ENCODE data around the gene TESK2.
"Not testable (repeated sequence)": the region's sequence is repeated elsewhere in the genome, so short reads cannot be mapped to it uniquely, and the experiment has no call there.

The TESK2 gene

DNA sequence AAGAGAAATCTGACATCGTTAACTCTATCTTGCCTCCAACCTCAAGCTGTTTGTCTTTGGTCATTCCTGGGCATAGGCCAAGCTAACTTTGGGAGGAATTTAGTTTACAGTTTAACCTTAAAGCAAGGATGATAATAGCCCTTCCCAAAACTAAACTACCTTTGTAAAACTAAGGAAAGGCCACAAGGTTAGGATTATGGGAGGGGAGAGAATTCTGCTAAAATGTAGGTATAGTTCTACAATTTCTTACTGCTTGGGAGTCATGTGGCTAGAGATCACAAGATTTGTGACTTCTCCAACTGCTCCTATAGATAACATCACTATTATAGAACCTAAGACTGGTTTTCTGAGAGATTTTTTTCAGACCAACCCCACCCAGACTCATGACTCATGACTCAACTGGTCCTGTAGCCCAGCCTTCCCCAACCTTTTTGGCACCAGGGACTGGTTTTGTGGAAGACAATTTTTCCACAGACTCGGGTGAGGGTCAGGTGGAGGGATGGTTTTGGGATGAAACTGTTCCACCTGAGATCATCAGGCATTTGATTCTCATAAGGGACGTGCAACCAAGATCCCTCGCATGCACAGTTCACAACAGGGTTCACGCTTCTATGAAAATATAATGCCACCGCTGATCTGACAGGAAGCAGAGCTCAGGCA, 80.0 kb downstream of the TESK2 start:
- no peak for DNase-seq

DNA sequence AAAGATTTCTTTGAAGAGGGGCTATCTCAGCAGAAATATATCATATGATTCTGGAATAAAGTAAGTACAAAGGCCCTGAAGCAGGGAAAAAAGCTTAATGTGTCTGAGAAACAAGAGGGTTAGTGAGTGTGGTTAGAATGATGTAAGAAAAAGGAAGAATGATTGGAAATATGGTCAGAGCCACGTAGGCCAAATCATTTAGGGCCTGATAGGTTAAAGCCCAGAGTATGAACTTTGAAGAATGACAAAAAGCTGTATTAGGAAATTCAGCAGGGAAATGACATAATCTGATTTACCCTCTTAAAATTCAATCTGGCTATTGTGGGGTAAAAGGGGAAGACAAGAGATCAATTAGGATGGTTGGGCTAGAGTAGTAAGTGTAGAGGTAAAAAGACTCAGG, 81.7 kb downstream of the TESK2 start:
- DNase-seq, result no peak

DNA sequence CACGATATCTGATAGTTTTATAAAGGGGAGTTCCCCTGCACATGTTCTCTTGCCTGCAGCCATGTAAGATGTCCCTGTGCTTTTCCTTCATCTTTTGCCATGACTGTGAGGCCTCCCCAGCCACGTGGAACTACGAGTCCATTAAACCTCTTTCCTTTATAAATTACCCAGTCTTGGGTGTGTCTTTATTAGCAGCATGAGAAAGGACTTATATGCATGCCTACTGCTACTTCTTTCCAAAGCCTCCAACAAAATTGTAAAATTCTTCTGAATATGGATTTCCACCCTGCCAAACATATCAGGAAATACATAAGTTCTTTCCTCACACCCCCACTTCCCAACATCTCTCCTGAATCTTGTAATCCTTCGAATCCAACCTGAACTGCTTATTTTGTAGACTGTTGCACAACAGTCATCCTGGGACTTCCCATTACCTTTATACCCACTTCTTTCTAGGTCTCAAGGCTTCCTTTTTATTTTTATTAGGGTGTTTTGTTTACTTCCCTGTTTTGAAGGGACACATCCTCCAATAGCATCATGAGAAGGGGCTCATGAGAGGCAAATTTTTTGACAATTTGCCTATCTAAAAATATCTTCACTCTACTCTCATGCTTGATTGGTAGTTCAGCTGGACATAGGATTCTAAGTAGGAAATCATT, 83.2 kb downstream of the TESK2 start:
- DNase-seq, result no peak

DNA sequence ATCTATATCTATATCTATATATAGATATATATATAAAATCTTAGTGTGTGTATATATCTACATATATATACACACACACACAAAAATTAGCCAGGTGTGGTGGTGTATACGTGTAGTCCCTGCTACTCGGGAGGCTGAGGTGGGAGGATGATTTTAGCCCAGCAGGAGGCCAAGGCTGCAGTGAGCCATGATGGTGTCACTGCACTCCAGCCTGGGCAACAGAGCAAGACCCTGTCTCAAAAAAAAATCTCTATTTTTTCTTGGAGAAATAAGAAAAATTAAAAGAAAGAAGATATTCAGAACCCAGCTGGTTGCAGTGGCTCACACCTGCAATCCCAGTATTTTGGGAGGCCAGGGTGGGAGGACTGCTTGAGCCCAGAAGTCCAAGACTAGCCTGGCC, 85.3 kb downstream of the TESK2 start:
- no peak for DNase-seq

DNA sequence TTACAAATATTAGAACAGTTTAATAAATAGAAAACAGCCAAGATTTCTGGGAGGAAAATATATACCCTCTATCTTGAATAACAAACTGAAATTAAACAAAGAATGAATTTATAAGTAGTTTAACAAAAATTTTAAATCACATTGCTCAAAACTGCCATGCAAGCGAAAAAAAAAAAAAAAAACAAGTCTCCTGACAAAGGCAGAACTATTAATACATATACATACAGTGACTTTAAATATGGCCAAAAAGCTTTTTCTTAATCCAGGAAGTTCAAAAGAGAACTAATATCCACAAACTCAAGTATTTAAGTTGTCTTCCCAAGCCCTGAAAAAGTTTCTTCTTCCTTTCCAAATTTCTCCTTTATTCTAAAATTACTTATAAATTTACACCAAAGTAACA, 87.2 kb downstream of the TESK2 start:
- DNase-seq, result no peak

DNA sequence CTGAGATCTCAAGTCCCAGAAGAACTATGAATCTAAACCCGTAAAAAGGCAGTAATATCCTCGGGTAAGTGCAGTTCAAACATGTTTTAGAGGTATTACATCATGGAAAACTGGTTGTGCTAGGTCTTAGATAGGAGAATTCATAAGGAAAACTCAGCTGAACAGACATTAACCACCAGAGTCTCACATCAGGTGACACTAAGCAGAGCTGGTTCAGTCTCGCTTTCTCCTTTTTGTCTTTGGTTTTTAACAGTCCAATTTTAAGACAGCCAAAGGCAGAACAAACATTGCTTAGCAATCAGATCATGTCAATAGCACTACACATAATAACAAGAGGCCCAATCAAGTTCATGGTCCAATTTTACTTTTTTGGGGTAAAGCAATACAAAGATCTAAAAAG, 87.7 kb downstream of the TESK2 start:
- no peak for DNase-seq

DNA sequence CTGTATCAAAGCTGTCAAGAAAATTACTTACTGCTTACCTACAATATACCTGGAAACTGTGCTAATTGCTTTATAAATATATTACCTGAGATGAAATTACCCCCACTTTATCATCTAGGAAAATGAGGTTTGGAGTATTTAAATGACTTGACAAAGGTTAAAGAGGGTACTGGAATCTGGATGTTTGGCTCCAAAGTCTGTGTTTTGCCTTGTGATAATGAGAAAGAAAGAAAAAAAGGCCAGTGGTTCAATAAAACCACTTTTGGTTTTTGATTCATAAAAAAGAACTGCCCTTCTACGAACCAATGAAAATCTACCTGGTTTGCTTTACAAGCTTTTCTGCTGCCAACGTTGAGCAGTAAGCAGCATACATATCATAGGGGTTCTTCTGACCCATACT, 89.4 kb downstream of the TESK2 start:
- DNase-seq, result no peak

DNA sequence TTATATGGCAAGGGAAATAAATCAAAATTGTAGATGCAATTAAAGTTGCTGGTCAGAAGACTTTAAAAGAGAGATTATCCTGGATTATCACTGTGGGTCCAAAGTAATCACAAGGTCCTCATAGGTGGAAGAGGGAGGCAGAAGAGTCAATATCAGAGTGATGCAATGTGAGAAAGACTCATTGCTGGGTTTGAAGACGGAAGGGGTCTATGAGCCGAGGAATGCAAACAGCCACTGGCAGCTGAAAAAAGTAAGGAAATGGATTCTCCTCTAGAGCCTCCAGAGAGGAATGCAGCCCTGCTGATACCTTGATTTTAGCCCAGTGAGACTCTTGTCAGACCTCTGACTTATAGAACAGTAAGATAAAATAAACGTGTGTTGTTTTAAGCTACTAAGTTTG, 90.9 kb downstream of the TESK2 start:
- no peak for DNase-seq

DNA sequence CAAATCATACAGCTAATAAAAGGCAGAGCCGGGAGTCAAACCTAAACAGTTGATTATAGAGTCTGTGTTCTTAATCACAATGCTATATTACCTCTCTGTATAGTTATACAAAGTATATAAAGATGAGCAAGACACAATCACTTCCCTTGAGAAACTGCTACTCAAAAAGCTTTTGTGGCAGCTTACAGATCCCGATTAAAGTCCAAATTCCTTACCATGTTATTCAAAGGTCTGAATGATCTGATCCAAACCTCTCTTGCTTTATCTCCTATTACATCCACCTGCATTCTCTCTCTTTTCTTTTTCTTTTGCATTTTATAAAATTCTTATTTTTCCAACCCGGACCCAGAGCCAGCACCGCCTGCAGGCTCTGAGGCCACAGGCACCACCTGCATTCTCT, 93.7 kb downstream of the TESK2 start:
- no peak for DNase-seq

DNA sequence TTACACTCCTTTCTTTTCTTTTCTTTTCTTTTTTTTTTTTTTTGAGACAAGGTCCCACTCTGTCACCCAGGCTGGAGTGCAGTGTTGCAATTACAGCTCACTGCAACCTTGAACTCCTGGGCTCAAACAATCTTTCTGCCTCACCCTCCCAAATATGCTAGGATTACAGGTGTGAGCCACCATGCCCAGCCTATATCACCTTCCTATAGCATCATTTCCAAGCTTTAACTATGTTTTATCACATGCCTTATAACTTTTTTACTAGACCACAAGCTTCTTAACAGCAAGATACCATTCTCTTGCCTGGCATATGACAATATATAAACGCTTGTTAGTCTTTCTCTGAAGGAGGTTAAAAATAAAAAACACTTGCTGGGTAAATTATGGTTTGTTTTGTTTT, 95.4 kb downstream of the TESK2 start:
- no peak for DNase-seq

DNA sequence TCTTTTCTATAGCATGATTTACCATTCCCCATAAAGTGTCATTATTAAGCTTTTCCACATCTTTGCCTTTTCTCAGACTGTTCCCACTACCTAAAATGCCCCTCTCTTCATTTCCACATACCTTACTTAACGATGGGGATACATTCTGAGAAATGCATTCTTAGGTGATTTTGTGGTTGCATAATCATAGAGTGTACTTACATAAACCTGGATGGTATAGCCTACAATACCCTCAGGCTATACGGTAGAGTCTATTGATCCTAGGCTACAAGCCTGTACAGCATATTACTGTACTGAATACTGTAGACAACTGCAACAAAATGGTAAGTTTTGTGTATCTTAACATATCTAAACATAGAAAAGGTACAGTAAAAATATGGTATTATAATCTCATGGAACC, 95.9 kb downstream of the TESK2 start:
- DNase-seq, result no peak

DNA sequence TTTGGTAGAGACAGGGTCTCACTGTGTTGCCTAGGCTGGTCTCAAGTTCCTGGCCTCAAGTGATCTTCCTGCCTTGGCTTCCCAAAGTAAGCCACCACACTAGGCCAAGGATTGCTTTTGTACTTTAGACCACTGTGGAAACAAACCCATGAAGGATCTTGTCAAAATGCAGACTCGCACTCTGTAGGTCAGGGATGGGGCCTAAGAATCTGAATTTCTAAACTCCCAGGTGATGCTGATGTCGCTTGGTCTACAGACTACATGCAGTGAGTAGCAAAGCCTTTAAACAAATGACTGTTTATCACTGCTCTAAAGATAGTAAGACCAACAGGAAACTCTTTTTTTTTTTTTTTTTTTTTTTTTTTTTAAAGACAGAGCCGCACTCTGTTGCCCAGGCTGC, 96.6 kb downstream of the TESK2 start:
- no peak for DNase-seq

DNA sequence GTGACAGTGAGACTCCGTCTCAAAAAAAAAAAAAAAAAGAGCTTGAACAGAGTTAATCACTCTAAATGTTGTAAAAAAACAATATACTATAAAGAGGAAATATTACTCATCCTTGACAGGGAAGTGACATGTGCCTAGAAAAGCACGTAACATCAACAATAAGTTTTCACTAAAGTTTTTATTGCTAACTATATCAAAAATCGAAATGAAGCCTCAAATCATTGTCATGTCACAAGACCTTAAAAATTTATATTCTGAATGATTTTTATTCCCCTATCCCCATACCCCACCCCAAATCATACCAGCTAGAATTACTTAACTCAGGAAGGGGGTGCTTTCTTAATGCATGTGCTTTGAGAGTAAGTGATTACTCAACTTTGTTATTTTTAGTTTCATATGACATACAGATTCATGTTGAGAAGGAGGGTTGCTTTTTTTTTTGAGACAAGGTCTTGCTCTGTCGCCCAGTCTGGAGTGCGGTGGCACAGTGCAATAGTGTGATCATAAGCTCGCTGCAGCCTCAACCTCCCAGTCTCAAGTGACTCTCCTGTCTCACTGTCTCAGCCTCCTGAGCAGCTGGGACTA, 97.2 kb downstream of the TESK2 start:
- DNase-seq, result no peak

DNA sequence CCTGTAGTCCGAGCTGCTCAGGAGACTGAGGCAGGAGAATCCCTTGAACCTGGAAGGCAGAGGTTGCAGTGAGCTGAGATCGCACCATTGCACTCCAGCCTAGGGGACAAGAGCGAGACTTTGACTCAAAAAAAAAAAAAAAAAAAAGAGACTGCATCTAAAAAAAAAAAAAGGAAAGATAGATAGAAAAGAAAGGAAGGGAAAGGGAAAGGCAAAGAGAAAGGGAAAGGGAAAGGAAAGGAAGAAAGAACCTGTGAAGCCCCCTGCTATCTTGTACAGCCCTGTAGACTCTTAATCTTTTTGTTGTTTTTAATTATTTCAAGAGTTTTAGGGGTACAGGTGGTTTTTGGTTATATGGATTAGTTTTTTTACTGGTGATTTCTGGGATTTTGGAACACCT, 104.7 kb downstream of the TESK2 start:
- DNase-seq, result no peak

DNA sequence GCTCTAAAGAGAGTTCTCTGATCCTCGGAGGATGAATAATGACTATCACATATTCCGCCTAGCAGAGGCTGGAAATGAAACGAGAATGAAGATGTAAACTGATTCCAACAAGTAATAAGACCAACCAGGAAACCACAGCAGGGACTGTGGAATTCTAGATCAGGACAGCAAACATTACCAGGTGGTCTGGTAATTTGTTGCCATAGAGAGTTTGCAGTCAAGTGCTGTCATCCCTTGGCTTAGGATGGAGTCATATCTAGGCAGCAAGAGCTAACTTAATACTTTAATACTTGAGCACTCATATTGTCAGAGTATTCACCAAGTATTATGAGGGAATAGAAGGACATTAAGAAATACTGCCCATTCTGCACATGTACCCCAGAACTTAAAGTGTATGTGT, 105.7 kb downstream of the TESK2 start:
- DNase-seq, result no peak

DNA sequence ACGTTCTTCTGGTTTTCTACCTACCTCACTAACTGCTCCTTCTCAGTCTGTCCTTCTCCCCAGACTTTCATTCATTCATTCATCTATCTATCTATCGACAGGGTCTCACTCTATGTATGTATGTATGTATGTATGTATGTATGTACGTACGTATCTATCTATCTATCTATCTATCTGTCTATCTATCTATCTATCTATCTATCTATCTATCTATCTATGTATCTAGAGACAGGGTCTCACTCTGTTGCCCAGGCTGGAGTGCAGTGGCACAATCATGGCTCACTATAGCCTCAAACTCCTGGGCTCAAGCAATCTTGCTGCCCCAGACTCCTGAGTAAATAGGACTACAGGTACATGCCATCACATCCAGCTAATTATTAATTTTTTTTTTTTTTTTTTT, 106.8 kb downstream of the TESK2 start:
- DNase-seq, result not testable (repeated sequence)

DNA sequence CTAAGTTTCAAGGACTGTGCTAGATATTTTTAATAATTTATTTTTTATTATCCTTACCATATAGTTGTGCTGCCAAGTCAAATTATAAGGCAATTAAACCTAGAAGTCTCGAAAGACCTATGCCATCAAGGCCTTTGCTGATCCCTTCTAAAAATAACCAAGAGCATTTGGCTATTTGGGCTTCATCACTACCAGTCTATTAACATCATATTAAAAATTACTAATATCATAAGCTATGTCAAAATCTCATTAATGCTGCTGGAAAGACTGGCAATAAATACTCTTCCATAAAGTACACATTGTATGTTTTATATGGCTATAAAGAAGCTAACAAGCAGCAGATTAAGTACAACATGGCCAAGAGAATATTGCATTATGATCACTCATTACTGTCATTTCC, 107.8 kb downstream of the TESK2 start:
- DNase-seq, result no peak

DNA sequence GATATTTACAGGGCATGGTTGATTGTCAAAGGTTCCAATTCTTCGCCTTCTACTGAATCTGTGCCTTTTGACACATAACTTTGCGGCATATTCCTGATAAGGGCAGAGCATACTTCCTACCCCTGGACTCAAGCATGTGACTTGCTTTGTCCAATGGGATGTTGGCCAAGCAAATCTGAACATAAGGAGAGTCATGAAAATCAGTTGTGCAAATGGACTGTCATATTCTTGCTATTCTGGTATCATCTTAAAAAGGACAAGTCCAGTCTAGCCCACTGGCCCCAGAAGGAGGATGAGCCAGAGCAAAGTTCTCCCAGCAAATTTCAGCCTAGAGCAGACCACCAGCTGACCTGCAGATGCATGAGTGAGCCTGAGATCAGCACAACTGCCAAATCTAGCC, 109.7 kb downstream of the TESK2 start:
- no peak for DNase-seq

DNA sequence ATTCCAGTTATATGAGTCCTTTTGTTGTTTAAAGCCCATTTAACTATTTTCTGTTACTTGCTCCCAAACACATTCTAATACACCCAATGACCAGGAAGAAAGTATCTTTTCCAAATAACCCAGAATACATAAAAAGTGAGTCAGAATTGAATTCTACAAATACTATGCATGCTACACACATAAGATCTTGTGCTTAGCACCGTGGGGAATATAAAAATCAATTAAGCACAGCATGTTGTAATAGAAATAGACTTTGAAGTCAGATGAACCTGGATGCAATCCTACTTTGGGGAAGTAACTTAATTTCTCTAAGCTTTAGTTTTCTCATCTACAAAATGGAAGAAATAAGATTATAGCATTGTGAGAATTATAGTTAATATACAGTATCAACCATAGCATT, 110.2 kb downstream of the TESK2 start:
- DNase-seq, result no peak

DNA sequence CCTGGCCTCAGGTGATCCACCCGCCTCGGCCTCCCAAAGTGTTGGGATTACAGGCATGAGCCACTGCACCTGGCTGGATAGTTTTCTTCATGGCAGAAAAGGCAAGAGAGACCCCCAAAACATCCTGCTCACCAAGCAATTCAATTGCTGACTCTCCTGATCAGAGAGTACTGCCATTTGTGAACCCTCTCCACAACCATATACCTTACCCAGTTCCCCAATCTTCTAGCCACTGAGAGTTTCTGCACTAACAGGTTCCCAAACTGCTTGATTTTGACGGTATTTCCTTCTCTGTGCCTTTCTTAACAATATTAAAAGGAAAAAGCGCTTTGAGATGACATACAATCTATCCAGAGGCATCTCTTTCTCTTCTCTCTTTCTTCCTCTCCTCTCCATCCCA, 110.8 kb downstream of the TESK2 start:
- DNase-seq, result no peak

DNA sequence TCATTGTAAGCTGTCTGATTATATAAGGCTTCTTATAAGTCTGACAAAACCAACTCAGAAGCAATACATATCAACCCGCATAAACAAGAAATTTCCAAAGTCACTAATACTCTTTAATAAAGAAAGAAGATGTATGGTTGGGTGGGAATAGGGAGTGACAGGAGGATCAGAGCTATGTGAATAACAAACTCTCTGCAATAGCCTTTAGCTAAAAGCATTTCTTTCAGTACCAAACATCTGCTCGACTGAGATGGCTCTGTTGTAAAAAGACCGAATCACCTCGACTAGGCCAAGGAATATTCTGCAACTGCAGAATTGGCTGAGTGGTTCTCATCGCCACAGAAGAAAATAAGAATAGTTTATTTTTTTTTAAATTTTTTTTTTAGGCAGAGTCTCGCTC, 111.4 kb downstream of the TESK2 start:
- DNase-seq, result no peak

DNA sequence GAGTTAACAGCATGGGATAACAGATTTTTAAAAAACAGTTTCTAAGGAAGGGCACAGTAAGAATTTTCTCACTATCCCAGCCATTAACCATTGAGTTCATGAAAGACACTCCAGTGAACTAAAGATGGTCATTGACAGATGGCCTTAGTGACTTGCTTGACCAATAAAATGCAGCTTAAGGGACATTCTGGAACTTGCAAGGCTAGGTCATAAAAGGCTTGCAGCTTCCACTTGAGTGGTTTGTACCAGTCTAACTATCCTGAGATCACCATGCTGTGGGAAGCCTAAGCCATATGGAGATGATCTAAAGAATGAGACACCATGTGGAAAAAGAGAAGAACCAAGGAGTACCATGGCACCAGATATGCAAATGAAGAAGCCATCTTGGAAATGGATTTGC, 112.8 kb downstream of the TESK2 start:
- DNase-seq, result no peak

DNA sequence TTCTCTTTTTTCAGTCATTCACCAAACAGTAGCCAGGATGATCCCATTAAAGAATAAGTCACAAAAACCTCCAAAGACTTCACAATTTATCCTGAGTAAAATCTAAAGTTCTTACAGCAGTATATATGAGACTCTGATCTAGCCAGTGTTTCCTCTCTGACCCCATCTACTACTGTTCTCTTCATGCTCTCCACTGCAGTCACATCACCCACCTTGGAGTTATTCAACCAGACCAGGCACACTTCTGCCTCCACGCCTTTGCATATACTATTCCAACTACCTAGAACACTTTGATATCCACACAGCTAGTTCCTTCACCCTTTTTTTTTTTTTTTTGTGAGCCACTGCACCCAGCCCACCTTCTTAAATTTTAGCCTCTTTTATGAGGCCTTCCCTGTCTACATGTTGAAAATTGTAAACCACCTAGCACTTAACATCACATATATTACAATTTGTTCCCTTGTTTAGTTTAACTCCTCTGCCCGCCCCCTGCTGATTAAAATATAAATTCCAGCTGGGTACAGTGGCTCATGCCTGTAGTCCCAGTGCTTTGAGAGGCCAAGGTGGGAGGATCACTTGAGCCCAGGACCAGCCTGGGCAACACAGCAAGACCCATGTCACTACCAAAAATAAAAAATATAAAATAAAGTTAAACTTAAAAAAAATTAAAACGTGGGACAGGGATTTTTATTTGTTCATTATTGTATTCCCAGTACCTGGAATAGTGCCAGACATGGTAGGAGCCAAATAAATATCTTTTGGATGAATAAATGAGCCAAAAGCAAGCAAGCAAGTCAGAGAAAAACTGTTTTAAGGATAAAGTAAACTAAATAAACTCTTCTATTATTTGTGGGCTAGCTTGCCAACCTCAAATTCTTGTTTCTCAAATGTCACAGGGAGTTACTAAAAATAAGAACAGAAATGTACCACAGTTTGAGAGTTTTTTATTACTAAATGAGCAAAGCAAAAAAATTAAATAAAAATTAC, 115.6 kb downstream of the TESK2 start:
- DNase-seq, result peak in 1 of 2 experiments; percentile 11

DNA sequence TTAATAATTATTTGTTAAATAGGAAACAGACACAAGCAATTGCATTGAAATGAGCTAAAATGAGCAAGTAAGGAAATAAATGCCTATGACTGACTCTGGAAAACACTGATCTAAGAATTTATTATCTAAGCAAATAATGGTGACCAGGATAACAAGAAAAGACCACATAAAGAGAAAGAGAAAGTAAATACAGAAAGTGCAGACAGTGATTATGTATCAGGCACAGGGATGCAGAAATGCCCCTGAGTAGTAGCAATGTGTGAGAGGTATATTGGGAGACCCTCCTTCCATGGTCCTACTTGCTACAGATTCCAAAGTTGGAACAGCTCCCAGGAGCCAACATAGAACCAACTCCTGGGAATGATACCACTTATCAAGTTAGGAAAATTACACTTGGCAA, 117.4 kb downstream of the TESK2 start:
- DNase-seq, result no peak

Measured in NCI-H446 (cell line).